HL-60 (cell line): ENCODE data around the gene SHE.

Experiments
- DNase-seq, 2 experiments: peaks; one replicate each; pipeline ENCODE4 v3.0.0-alpha.2; 2010 to 2020; ENCODE audit warnings: low read depth in 1 of 2, low spot score in 1 of 2
- H3K27ac ChIP-seq: fragments of 250-450 bp; sonication (Bioruptor Pico); replicated peaks from 2 replicates; pipeline ENCODE4 v1.5.1; 2020; ENCODE audit warnings: mild to moderate bottlenecking, moderate library complexity
- H3K27me3 ChIP-seq: fragments of 250-450 bp; sonication (Bioruptor Pico); 2 replicates; pipeline ENCODE4 v1.5.1; 2021; ENCODE audit warnings: mild to moderate bottlenecking, moderate library complexity; ENCODE audit not compliant: insufficient read depth, poor library complexity, severe bottlenecking
- H3K4me3 ChIP-seq: replicated peaks from 2 replicates; pipeline ENCODE4 v1.5.1; 2011; ENCODE audit warnings: mild to moderate bottlenecking, control low read depth, low read length; ENCODE audit not compliant: insufficient read depth
- CTCF ChIP-seq: IDR thresholded peaks from one replicate; pipeline ENCODE4 v1.5.1; 2011; ENCODE audit warnings: low read length, control low read depth, inconsistent platforms; ENCODE audit not compliant: insufficient read depth
- GABPA ChIP-seq: IDR thresholded peaks from 2 replicates; pipeline ENCODE4 v1.6.1; 2012; ENCODE audit warnings: low read depth
- POLR2AphosphoS5 ChIP-seq: IDR thresholded peaks from 2 replicates; pipeline ENCODE4 v1.6.1; 2012; ENCODE audit warnings: low read depth
- REST ChIP-seq: IDR thresholded peaks from 2 replicates; pipeline ENCODE4 v1.6.1; 2012; ENCODE audit warnings: low read depth; ENCODE audit not compliant: insufficient replicate concordance
- SPI1 ChIP-seq: IDR thresholded peaks from 2 replicates; pipeline ENCODE4 v1.6.1; 2012; ENCODE audit warnings: low read depth, mild to moderate bottlenecking, borderline replicate concordance

SHE gene

GRCh38 chr1:154445040-154445472 is 57.2 kb downstream of the SHE start:
- no peaks in the 10 kb centered on the region for H3K27me3 ChIP-seq
- no peak overlapping the region for H3K27ac ChIP-seq
- H3K4me3 ChIP-seq, result no peak overlapping the region
- TF ChIP-seq SPI1 (no peak), REST (no peak), GABPA (no peak), CTCF (no peak), POLR2AphosphoS5 (no peak)
- DNase-seq, result no peak

- H3K4me3 ChIP-seq, result no peak overlapping the region
- TF ChIP-seq GABPA, result no peak
- TF ChIP-seq REST, result no peak
- no peak for TF ChIP-seq SPI1
- TF ChIP-seq CTCF, result no peak
- TF ChIP-seq POLR2AphosphoS5, result no peak
- DNase-seq, result no peak
- no peaks in the 10 kb centered on the region for H3K27me3 ChIP-seq
- H3K27ac ChIP-seq, result no peak overlapping the region
These were observed 58.8 kb downstream of the SHE start for GRCh38 chr1:154443274-154444013.

GRCh38 chr1:154442006-154442740 is 60.0 kb downstream of the SHE start:
- TF ChIP-seq POLR2AphosphoS5 (no peak), CTCF (no peak)
- Histone ChIP-seq H3K4me3 (no peak overlapping the region), H3K27me3 (no peaks in the 10 kb centered on the region), H3K27ac (no peak overlapping the region)
- no peak for DNase-seq
